ENCODE measurements around the gene TGFBRAP1.

DNA sequence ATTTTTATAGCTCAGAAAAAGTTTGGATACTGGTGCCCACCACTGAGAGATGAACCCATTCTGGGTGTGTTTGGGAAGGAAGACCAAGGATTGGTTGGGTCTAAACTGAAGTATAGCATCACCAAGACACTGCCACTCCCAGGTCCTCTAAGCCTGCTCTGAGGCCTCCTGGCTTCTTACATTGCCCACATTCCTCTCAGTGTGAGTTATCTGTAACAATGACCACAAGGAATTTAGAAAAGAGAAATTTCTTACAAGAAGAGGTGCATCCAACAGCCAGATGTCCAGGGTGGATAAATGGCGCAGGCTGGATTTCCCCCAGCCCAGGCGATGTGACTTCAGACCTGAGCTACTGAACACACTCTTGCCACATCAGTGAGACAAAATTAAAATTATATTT, 89.6 kb downstream of the TGFBRAP1 start:
- TF ChIP-seq CTCF (IDR thresholded peaks at IDR 0.05): no peak
- TF ChIP-seq POLR2A (IDR thresholded peaks at IDR 0.05): no peak
- no peak for TF ChIP-seq POLR2AphosphoS5 (IDR thresholded peaks at IDR 0.05)
